Breast epithelium (tissue), 4 donors: ENCODE data around the gene TNKS1BP1. TPM values are rescaled to one million over a fixed set of nuclear protein-coding genes. Genes with fewer than 3 reads are reported as not detected.
"Not testable (repeated sequence)": the region's sequence is repeated elsewhere in the genome, so short reads cannot be mapped to it uniquely, and the experiment has no call there.

Experiments used
- DNase-seq, 2 donors: peaks; one replicate each; pipeline ENCODE4 v3.0.0-alpha.2; 2019; ENCODE audit warnings: low spot score in 2 of 2
- H3K27ac ChIP-seq, 2 donors: fragments of 200-600 bp; sonication (generic) in 1 of 2; one replicate each; pipeline ENCODE4 v1.5.1; 2016 to 2019; ENCODE audit warnings: mild to moderate bottlenecking in 1 of 2
- H3K27me3 ChIP-seq, 2 donors: fragments of 200-600 bp; sonication (generic) in 1 of 2; one replicate each; pipeline versions ENCODE4 v1.5.1 to v1.6.0; 2017 to 2019; ENCODE audit warnings: control low read depth in 1 of 2, mild to moderate bottlenecking in 1 of 2
- H3K36me3 ChIP-seq: fragments of 200-600 bp; one replicate; pipeline ENCODE4 v1.5.1; 2019
- H3K4me1 ChIP-seq, 2 donors: fragments of 200-600 bp; sonication (generic); one replicate each; pipeline ENCODE4 v1.5.1; 2016 to 2019; ENCODE audit warnings: control low read depth in 1 of 2
- H3K4me3 ChIP-seq, 3 donors: fragments of 200-600 bp; sonication (generic); 1 replicate in 2 of 3; 2 replicates in 1 of 3; pipeline ENCODE4 v1.5.1; 2016 to 2019; ENCODE audit warnings: mild to moderate bottlenecking in 3 of 3, moderate library complexity in 2 of 3
- H3K9me3 ChIP-seq, 2 donors: fragments of 200-600 bp; sonication (generic) in 1 of 2; one replicate each; pipeline ENCODE4 v1.5.1; 2016 to 2019; ENCODE audit warnings: control low read depth in 1 of 2
- CTCF ChIP-seq, 3 donors: fragments of 450-650 bp; IDR thresholded peaks; one replicate each; pipeline ENCODE4 v1.5.1; 2016 to 2017; ENCODE audit warnings: antibody characterized with exemption in 3 of 3, mild to moderate bottlenecking in 3 of 3, moderate library complexity in 3 of 3
- POLR2A ChIP-seq: fragments of 450-650 bp; IDR thresholded peaks from one replicate; pipeline ENCODE4 v1.6.1; 2016; ENCODE audit warnings: antibody characterized with exemption, mild to moderate bottlenecking, moderate library complexity
- POLR2AphosphoS5 ChIP-seq, 3 donors: sonication (generic); formaldehyde crosslinking; IDR thresholded peaks; one replicate each; pipeline ENCODE4 v1.6.1; 2017; ENCODE audit warnings: antibody characterized with exemption in 3 of 3
- intact Hi-C: fragments of 100-400 bp; cut with DNase I; formaldehyde crosslinking; loops from one replicate; pipeline ENCODE4 v1.15.1; 2023; ENCODE audit warnings: low total_unique reads
- total RNA-seq, 3 donors: library from RNA; depleted of rRNA; stranded (reverse); fragments of >200 nt; gene quantifications; one replicate each; pipeline ENCODE4 v1.1.0, GENCODE V29; 2016

TNKS1BP1 gene
- total RNA-seq, 3 donors from 2014 or later, result 79.3 to 111 (median 82.7) TPM

DNA sequence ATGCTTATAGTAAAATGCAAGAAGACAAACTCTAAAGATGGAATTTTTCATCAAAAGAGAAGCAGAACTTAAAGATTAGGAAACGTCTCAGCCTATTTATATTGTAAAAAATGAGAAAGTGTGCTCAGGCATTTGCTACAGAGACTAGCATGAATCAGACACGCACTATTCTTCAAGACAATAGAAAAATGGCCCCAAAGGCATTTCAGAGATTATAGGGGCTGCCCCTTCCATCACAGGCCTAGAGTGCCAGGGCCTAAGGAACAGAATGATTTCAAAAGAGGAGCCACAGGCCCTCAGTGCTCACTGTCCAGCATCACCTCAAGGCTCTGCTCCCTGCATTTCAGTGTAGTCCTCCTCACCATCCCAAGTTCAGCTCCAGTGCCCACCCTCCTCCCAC is 27.5 kb downstream of the TNKS1BP1 start:
- H3K27ac ChIP-seq, result no peak overlapping the region
- peaks cover 24% of the 10 kb centered on the region for H3K36me3 ChIP-seq
- no peaks in the 10 kb centered on the region for H3K27me3 ChIP-seq
- no peak for DNase-seq
- H3K4me3 ChIP-seq, result no peak overlapping the region
- intact Hi-C loops, result no loop called here
- H3K4me1 ChIP-seq, result peaks cover 14 to 17% of the 10 kb centered on the region in 2 donors
- TF ChIP-seq POLR2AphosphoS5 (IDR thresholded peaks at IDR 0.05) (no peak), CTCF (IDR thresholded peaks at IDR 0.05) (no peak), POLR2A (no peak)
- peaks cover 23% of the 10 kb centered on the region in 2 donors for H3K9me3 ChIP-seq

- H3K4me3 ChIP-seq, H3K27me3 ChIP-seq, intact Hi-C loops, DNase-seq: not testable (repeated sequence)
- Histone ChIP-seq H3K36me3 (peaks cover 21% of the 10 kb centered on the region), H3K27ac (peak overlapping the region in 1 of 2 donors; percentile 6), H3K4me1 (peaks cover 14 to 17% of the 10 kb centered on the region in 2 donors), H3K9me3 (peaks cover 23% of the 10 kb centered on the region in 2 donors)
These were observed 28.5 kb downstream of the TNKS1BP1 start for GRCh38 chr11:57296205-57296604.

- peaks cover 14 to 16% of the 10 kb centered on the region in 2 donors for H3K9me3 ChIP-seq
- H3K27ac ChIP-seq, result peak overlapping the region; percentile 67 to 79
- peaks cover 6% of the 10 kb centered on the region for H3K36me3 ChIP-seq
- no peak overlapping the region for H3K4me3 ChIP-seq
- TF ChIP-seq POLR2A (no peak), POLR2AphosphoS5 (IDR thresholded peaks at IDR 0.05) (no peak), CTCF (IDR thresholded peaks at IDR 0.05) (no peak)
- DNase-seq, result peak in 1 of 2 donors; percentile 66
- no peaks in the 10 kb centered on the region for H3K27me3 ChIP-seq
- intact Hi-C loops, result no loop called here
- H3K4me1 ChIP-seq, result peaks cover 14 to 17% of the 10 kb centered on the region in 2 donors
These were observed 30.3 kb downstream of the TNKS1BP1 start for GRCh38 chr11:57294225-57295131.

DNA sequence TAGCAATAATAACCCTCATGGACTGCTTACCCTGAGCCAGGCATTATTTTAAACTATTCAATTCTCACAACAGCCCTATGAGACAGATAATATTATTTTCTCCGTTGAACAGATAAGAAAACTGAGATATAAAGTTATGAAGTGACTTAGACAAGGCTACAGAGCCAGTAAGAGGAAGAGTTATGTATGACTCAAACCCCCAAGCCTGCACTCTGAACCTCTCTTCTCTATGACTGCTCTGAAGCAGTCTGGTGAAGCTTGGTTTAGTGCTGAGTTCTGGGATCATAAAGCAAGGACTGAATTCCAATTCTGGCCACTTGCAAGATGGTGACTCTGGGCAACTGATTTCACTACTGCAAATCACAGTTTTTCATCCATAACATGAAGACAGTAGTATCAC is 34.5 kb downstream of the TNKS1BP1 start:
- H3K4me3 ChIP-seq, result no peak overlapping the region
- no peak overlapping the region for H3K27ac ChIP-seq
- DNase-seq, result no peak
- no peaks in the 10 kb centered on the region for H3K27me3 ChIP-seq
- no peaks in the 10 kb centered on the region for H3K36me3 ChIP-seq
- no peaks in the 10 kb centered on the region for H3K9me3 ChIP-seq
- H3K4me1 ChIP-seq, result peaks cover 14 to 17% of the 10 kb centered on the region in 2 donors
- TF ChIP-seq POLR2A, result no peak
- TF ChIP-seq CTCF (IDR thresholded peaks at IDR 0.05), result no peak
- no peak for TF ChIP-seq POLR2AphosphoS5 (IDR thresholded peaks at IDR 0.05)
- intact Hi-C loops, result no loop called here

GRCh38 chr11:57288771-57289579 is 35.8 kb downstream of the TNKS1BP1 start:
- intact Hi-C loops, result no loop called here
- no peaks in the 10 kb centered on the region for H3K27me3 ChIP-seq
- H3K36me3 ChIP-seq, result no peaks in the 10 kb centered on the region
- no peak overlapping the region for H3K27ac ChIP-seq
- no peak overlapping the region for H3K4me3 ChIP-seq
- H3K9me3 ChIP-seq, result no peaks in the 10 kb centered on the region
- TF ChIP-seq POLR2A, result no peak
- TF ChIP-seq CTCF (IDR thresholded peaks at IDR 0.05), result no peak
- no peak for TF ChIP-seq POLR2AphosphoS5 (IDR thresholded peaks at IDR 0.05)
- DNase-seq, result no peak
- H3K4me1 ChIP-seq, result peaks cover 6 to 7% of the 10 kb centered on the region in 2 donors
